GM12874 (cell line): ENCODE measurements around the gene EML3.

Source experiments
- CTCF ChIP-seq: IDR thresholded peaks from 2 replicates; pipeline ENCODE4 v1.5.1; 2011; ENCODE audit warnings: low read depth, mild to moderate bottlenecking, control low read depth, low read length, moderate library complexity; ENCODE audit not compliant: insufficient read depth

The EML3 gene

GRCh38 chr11:62648185-62648966, 35.8 kb upstream of the EML3 start:
- no peak for TF ChIP-seq CTCF

GRCh38 chr11:62647609-62648005, 35.0 kb upstream of the EML3 start:
- TF ChIP-seq CTCF = no peak

GRCh38 chr11:62646825-62647608, 34.4 kb upstream of the EML3 start:
- TF ChIP-seq CTCF = no peak

GRCh38 chr11:62645946-62646824, 33.6 kb upstream of the EML3 start, which contains the start of gene GANAB:
Gene GANAB, minus strand, starts transcription at chr11:62646613. Its CDS starts 14 bp downstream, at chr11:62646599.
- no peak for TF ChIP-seq CTCF

- TF ChIP-seq CTCF = no peak
Observed at GRCh38 chr11:62645671-62645945, 33.0 kb upstream of the EML3 start.

- no peak for TF ChIP-seq CTCF
Observed at GRCh38 chr11:62644220-62644619, 31.6 kb upstream of the EML3 start.

GRCh38 chr11:62632492-62632891, 19.9 kb upstream of the EML3 start:
- no peak for TF ChIP-seq CTCF
